ENCODE results near the gene TMED10. TPM values are rescaled to one million over a fixed set of nuclear protein-coding genes. Genes with fewer than 3 reads are reported as not detected.

Gene TMED10
- total and polyA plus RNA-seq, 2 donors (not counting 1 experiment from before 2014, with no cell fraction given): 223 to 333 TPM

GRCh38 chr14:75185251-75186040, 9.0 kb upstream of the TMED10 start:
- TF ChIP-seq CTCF (conservative IDR thresholded peaks at IDR 0.05 in 1 of 2, IDR thresholded peaks at IDR 0.05 in 1 of 2; ENCODE audit: low read depth in 1 of 2, low read length in 2 of 2) (no peak), EZH2 (IDR thresholded peaks at IDR 0.05; ENCODE audit: low read length, missing control alignments) (no peak)
- H3K36me3 ChIP-seq (ENCODE audit: control insufficient read depth, insufficient read depth, low read length): no peaks in the 10 kb centered on the region
- no peak for DNase-seq (ENCODE audit: low read depth in 2 of 2)
- H4K20me1 ChIP-seq (ENCODE audit: control insufficient read depth, extremely low read depth, insufficient read depth, low read length): no peaks in the 10 kb centered on the region
- H3K27ac ChIP-seq (ENCODE audit: insufficient read depth, low read length): no peak overlapping the region
- no peak overlapping the region for H3K4me2 ChIP-seq (ENCODE audit: extremely low read depth, insufficient read depth, low read length)
- H3K9ac ChIP-seq (ENCODE audit: insufficient read depth, low read length): no peak overlapping the region
- no peak overlapping the region for H2AFZ ChIP-seq (ENCODE audit: low read length)
- no peak overlapping the region for H3K4me3 ChIP-seq (replicated peaks in 1 of 4; ENCODE audit: control extremely low read depth in 1 of 4, insufficient read depth in 1 of 4, low read depth in 3 of 4, low read length in 4 of 4)
- H3K9me3 ChIP-seq (ENCODE audit: control insufficient read depth, insufficient read depth, low read depth, low read length): no peaks in the 10 kb centered on the region
- no peaks in the 10 kb centered on the region for H3K79me2 ChIP-seq (ENCODE audit: control insufficient read depth, insufficient read depth, low read length)
- no peaks in the 10 kb centered on the region for H3K27me3 ChIP-seq (ENCODE audit: control insufficient read depth, insufficient read depth, low read length)
- H3K4me1 ChIP-seq (ENCODE audit: control insufficient read depth, extremely low read depth, insufficient read depth, low read length): peaks cover 2% of the 10 kb centered on the region

- no peak overlapping the region for H3K4me3 ChIP-seq (replicated peaks in 1 of 4; ENCODE audit: control extremely low read depth in 1 of 4, insufficient read depth in 1 of 4, low read depth in 3 of 4, low read length in 4 of 4)
- no peak overlapping the region for H3K27ac ChIP-seq (ENCODE audit: insufficient read depth, low read length)
- H3K27me3 ChIP-seq (ENCODE audit: control insufficient read depth, insufficient read depth, low read length): no peaks in the 10 kb centered on the region
- peaks cover 2% of the 10 kb centered on the region for H3K4me1 ChIP-seq (ENCODE audit: control insufficient read depth, extremely low read depth, insufficient read depth, low read length)
- peak in 1 of 2 donors; percentile 65 for DNase-seq (ENCODE audit: low read depth in 2 of 2)
- no peak overlapping the region for H3K4me2 ChIP-seq (ENCODE audit: extremely low read depth, insufficient read depth, low read length)
- no peaks in the 10 kb centered on the region for H4K20me1 ChIP-seq (ENCODE audit: control insufficient read depth, extremely low read depth, insufficient read depth, low read length)
- TF ChIP-seq EZH2 (IDR thresholded peaks at IDR 0.05; ENCODE audit: low read length, missing control alignments) (no peak), CTCF (conservative IDR thresholded peaks at IDR 0.05 in 1 of 2, IDR thresholded peaks at IDR 0.05 in 1 of 2; ENCODE audit: low read depth in 1 of 2, low read length in 2 of 2) (no peak)
- no peaks in the 10 kb centered on the region for H3K79me2 ChIP-seq (ENCODE audit: control insufficient read depth, insufficient read depth, low read length)
- no peak overlapping the region for H2AFZ ChIP-seq (ENCODE audit: low read length)
- no peak overlapping the region for H3K9ac ChIP-seq (ENCODE audit: insufficient read depth, low read length)
- no peaks in the 10 kb centered on the region for H3K9me3 ChIP-seq (ENCODE audit: control insufficient read depth, insufficient read depth, low read depth, low read length)
- no peaks in the 10 kb centered on the region for H3K36me3 ChIP-seq (ENCODE audit: control insufficient read depth, insufficient read depth, low read length)
These were observed 8.1 kb upstream of the TMED10 start for GRCh38 chr14:75184492-75184891.

GRCh38 chr14:75184039-75184438, 7.6 kb upstream of the TMED10 start:
- H4K20me1 ChIP-seq (ENCODE audit: control insufficient read depth, extremely low read depth, insufficient read depth, low read length): no peaks in the 10 kb centered on the region
- H3K27ac ChIP-seq (ENCODE audit: insufficient read depth, low read length): no peak overlapping the region
- H3K4me2 ChIP-seq (ENCODE audit: extremely low read depth, insufficient read depth, low read length): no peak overlapping the region
- H3K27me3 ChIP-seq (ENCODE audit: control insufficient read depth, insufficient read depth, low read length): no peaks in the 10 kb centered on the region
- H3K9ac ChIP-seq (ENCODE audit: insufficient read depth, low read length): no peak overlapping the region
- H3K79me2 ChIP-seq (ENCODE audit: control insufficient read depth, insufficient read depth, low read length): no peaks in the 10 kb centered on the region
- no peaks in the 10 kb centered on the region for H3K36me3 ChIP-seq (ENCODE audit: control insufficient read depth, insufficient read depth, low read length)
- H3K9me3 ChIP-seq (ENCODE audit: control insufficient read depth, insufficient read depth, low read depth, low read length): no peaks in the 10 kb centered on the region
- H2AFZ ChIP-seq (ENCODE audit: low read length): no peak overlapping the region
- TF ChIP-seq EZH2 (IDR thresholded peaks at IDR 0.05; ENCODE audit: low read length, missing control alignments) (no peak), CTCF (conservative IDR thresholded peaks at IDR 0.05 in 1 of 2, IDR thresholded peaks at IDR 0.05 in 1 of 2; ENCODE audit: low read depth in 1 of 2, low read length in 2 of 2) (no peak)
- H3K4me1 ChIP-seq (ENCODE audit: control insufficient read depth, extremely low read depth, insufficient read depth, low read length): peaks cover 2% of the 10 kb centered on the region
- DNase-seq (ENCODE audit: low read depth in 2 of 2): no peak
- H3K4me3 ChIP-seq (replicated peaks in 1 of 4; ENCODE audit: control extremely low read depth in 1 of 4, insufficient read depth in 1 of 4, low read depth in 3 of 4, low read length in 4 of 4): no peak overlapping the region
